ENCODE data around the gene CELA3B.

DNA sequence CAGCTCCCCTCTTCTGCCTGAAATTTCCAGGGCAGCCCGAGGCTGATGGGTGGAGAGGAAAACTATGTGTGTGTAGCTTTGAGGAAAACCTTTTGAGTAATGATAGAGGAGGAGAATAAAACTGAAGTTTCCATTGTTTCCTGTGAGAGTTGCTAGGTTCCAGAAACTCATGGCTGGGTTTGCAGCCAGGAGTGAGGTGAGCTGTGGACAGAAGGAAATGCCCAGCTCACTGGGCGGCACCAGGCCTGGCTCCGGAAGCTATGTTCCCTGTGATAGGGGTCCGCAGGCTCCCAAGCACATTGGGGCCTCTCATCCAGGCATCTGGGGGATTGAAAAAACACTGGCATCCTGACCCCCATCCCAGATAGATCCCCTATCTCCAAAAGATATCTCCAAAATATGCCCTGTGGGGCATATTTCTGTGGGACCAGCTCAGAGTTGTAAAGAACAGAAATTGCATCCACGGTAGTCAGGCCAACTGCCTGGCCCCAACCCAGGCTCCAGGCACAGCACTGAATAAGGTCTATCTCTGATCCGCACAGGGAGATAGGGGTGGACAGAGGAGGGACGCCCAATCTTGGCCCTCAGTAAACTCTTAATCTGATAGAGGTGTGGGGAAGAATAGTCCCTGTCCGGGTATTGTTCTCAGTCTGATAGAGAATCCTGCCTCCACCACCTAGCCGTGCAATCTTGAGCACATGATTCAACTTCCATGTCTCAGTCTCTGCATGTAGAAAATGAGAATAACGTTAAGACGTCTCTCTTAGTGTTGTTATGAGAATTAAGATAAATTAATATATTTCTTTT, 37.9 kb upstream of the CELA3B start:
- TF ChIP-seq, protein P1, sequence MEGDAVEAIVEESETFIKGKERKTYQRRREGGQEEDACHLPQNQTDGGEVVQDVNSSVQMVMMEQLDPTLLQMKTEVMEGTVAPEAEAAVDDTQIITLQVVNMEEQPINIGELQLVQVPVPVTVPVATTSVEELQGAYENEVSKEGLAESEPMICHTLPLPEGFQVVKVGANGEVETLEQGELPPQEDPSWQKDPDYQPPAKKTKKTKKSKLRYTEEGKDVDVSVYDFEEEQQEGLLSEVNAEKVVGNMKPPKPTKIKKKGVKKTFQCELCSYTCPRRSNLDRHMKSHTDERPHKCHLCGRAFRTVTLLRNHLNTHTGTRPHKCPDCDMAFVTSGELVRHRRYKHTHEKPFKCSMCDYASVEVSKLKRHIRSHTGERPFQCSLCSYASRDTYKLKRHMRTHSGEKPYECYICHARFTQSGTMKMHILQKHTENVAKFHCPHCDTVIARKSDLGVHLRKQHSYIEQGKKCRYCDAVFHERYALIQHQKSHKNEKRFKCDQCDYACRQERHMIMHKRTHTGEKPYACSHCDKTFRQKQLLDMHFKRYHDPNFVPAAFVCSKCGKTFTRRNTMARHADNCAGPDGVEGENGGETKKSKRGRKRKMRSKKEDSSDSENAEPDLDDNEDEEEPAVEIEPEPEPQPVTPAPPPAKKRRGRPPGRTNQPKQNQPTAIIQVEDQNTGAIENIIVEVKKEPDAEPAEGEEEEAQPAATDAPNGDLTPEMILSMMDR (IDR thresholded peaks at IDR 0.05; ENCODE audit: insufficient read depth, low read length): no peak
- TF ChIP-seq POLR2AphosphoS5 (IDR thresholded peaks at IDR 0.05; ENCODE audit: low read depth): no peak
- no peak for TF ChIP-seq GABPA (IDR thresholded peaks at IDR 0.05; ENCODE audit: low read depth)
- no peak for TF ChIP-seq SPI1 (IDR thresholded peaks at IDR 0.05; ENCODE audit: borderline replicate concordance, low read depth)
- TF ChIP-seq, protein P2, sequence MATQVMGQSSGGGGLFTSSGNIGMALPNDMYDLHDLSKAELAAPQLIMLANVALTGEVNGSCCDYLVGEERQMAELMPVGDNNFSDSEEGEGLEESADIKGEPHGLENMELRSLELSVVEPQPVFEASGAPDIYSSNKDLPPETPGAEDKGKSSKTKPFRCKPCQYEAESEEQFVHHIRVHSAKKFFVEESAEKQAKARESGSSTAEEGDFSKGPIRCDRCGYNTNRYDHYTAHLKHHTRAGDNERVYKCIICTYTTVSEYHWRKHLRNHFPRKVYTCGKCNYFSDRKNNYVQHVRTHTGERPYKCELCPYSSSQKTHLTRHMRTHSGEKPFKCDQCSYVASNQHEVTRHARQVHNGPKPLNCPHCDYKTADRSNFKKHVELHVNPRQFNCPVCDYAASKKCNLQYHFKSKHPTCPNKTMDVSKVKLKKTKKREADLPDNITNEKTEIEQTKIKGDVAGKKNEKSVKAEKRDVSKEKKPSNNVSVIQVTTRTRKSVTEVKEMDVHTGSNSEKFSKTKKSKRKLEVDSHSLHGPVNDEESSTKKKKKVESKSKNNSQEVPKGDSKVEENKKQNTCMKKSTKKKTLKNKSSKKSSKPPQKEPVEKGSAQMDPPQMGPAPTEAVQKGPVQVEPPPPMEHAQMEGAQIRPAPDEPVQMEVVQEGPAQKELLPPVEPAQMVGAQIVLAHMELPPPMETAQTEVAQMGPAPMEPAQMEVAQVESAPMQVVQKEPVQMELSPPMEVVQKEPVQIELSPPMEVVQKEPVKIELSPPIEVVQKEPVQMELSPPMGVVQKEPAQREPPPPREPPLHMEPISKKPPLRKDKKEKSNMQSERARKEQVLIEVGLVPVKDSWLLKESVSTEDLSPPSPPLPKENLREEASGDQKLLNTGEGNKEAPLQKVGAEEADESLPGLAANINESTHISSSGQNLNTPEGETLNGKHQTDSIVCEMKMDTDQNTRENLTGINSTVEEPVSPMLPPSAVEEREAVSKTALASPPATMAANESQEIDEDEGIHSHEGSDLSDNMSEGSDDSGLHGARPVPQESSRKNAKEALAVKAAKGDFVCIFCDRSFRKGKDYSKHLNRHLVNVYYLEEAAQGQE (IDR thresholded peaks at IDR 0.05; ENCODE audit: insufficient replicate concordance, low read depth): no peak
